Stomach (tissue), 9 donors: ENCODE data around the gene PROSER3. TPM values are rescaled to one million over a fixed set of nuclear protein-coding genes. Genes with fewer than 3 reads are reported as not detected.

Experiments
- DNase-seq, 2 donors: peaks; one replicate each; pipeline versions ENCODE4 v3.0.0 to v3.0.0-alpha.2; 2013 to 2019
- H3K27ac ChIP-seq, 5 donors: fragments of 200-600 bp in 4 of 5; sonication (generic) in 4 of 5; one replicate each; pipeline ENCODE4 v1.5.1; 2013 to 2019; ENCODE audit warnings: mild to moderate bottlenecking in 1 of 5, moderate library complexity in 1 of 5
- H3K27me3 ChIP-seq, 3 donors: fragments of 200-600 bp; sonication (generic); one replicate each; pipeline ENCODE4 v1.5.1; 2017 to 2019; ENCODE audit warnings: mixed run types in 1 of 3
- H3K36me3 ChIP-seq, 4 donors: fragments of 200-600 bp; sonication (generic); 1 replicate in 3 of 4; 2 replicates in 1 of 4; pipeline ENCODE4 v1.5.1; 2016 to 2019
- H3K4me1 ChIP-seq, 4 donors: fragments of 200-600 bp; sonication (generic); one replicate each; pipeline ENCODE4 v1.5.1; 2016 to 2019
- H3K4me3 ChIP-seq, 4 donors: fragments of 200-600 bp; sonication (generic) in 3 of 4; one replicate each; pipeline ENCODE4 v1.5.1; 2016 to 2019; ENCODE audit warnings: mild to moderate bottlenecking in 1 of 4
- H3K9me3 ChIP-seq, 4 donors: fragments of 200-600 bp; sonication (generic); one replicate each; pipeline ENCODE4 v1.5.1; 2016 to 2019
- EP300 ChIP-seq: sonication (generic); formaldehyde crosslinking; IDR thresholded peaks from one replicate; pipeline ENCODE4 v1.6.1; 2017; ENCODE audit warnings: antibody characterized with exemption
- POLR2A ChIP-seq, 4 donors: fragments of 450-650 bp; IDR thresholded peaks; one replicate each; pipeline ENCODE4 v1.6.1; 2016; ENCODE audit warnings: antibody characterized with exemption in 4 of 4, control low read depth in 2 of 4, mild to moderate bottlenecking in 1 of 4, moderate library complexity in 1 of 4
- POLR2AphosphoS5 ChIP-seq, 3 donors: sonication (generic); formaldehyde crosslinking; IDR thresholded peaks; one replicate each; pipeline ENCODE4 v1.6.1; 2016; ENCODE audit warnings: antibody characterized with exemption in 3 of 3
- WGBS, 5 donors: extraction: QIAGEN DNeasy Blood & Tissue Kit in 3 of 5; methylation state at CpG; one replicate each; pipeline versions ENCODE4 v1.1.5 to v1.1.7; 2013 to 2018; 5-methylcytosine and 5-hydroxymethylcytosine counted together
- intact Hi-C: fragments of 100-400 bp; cut with DNase I; formaldehyde crosslinking; loops from one replicate; pipeline ENCODE4 v1.15.1; 2023; ENCODE audit warnings: low total_unique reads
- polyA plus RNA-seq, 3 donors: library from polyadenylated mRNA; stranded (reverse); fragments of 200-250 nt; gene quantifications; one replicate each; pipeline ENCODE4 v1.2.3, GENCODE V29; 2013
- total RNA-seq, 5 donors: library from RNA; depleted of rRNA; stranded (reverse); fragments of >200 nt; gene quantifications; one replicate each; pipeline versions ENCODE4 v1.1.0 to v1.2.3, GENCODE V29; 2014 to 2016
- TF ChIP-seq, protein P1 (sequence below), 7 experiments: fragments of 450-650 bp in 4 of 7; fragments of 200-600 bp in 3 of 7; sonication (generic) in 3 of 7; IDR thresholded peaks; one replicate each; pipeline ENCODE4 v1.5.1; 2016 to 2019; ENCODE audit warnings: antibody characterized with exemption in 7 of 7, control low read depth in 2 of 7, mild to moderate bottlenecking in 1 of 7
- donor health status: healthy with polysubstance abuse.
- donor health status: Bipolar disorder and iron deficiency.
- donor health status: healthy.

Gene PROSER3
- total and polyA plus RNA-seq, 8 donors = 3.6 to 61.3 (median 10.5) TPM

DNA sequence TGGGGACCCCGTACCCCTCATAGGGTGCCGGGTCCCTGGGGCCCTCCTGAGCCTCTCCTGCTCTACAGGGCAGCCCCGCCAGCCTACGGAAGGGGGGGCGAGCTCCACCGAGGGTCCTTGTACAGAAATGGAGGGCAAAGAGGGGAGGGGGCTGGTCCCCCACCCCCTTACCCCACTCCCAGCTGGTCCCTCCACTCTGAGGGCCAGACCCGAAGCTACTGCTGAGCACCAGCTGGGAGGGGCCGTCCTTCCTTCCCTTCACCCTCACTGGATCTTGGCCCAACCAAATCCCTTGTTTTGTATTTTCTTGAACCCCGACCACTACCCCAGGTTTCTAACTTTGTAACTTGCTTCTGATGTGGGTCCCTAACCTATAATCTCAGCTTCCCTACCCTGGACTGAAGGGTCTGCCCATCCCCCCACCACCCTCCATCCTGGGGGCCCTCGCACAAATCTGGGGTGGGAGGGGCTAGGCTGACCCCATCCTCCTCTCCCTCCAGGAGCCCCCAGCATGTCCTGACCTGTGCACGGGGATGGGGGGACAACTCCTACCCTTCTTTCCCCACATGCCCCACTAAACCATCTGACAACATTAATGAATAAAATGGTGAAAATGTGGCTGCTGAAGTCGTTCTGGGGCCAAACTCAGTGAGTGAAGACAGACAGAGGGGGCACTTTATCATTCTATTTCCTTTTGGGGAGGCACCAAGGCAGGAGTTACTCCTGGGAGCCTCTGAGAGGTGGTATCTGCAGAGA lies 30.4 kb downstream of the PROSER3 start:
- Histone ChIP-seq H3K36me3 (peaks cover 0 to 39% (median 28%) of the 10 kb centered on the region in 4 donors), H3K27ac (no peak overlapping the region), H3K4me3 (no peak overlapping the region), H3K4me1 (no peaks in the 10 kb centered on the region), H3K9me3 (no peaks in the 10 kb centered on the region), H3K27me3 (peaks cover 0 to 5% (median 0%) of the 10 kb centered on the region in 3 donors)
- 80 to 86% (median 84%) methylated on average over 11 to 12 of the region's 12 CpGs for WGBS, 5 donors
- DNase-seq = no peak
- intact Hi-C loops = no loop called here
- TF ChIP-seq EP300 (no peak), POLR2A (IDR thresholded peaks at IDR 0.05) (no peak), POLR2AphosphoS5 (IDR thresholded peaks at IDR 0.05) (no peak)
- TF ChIP-seq, protein P1, sequence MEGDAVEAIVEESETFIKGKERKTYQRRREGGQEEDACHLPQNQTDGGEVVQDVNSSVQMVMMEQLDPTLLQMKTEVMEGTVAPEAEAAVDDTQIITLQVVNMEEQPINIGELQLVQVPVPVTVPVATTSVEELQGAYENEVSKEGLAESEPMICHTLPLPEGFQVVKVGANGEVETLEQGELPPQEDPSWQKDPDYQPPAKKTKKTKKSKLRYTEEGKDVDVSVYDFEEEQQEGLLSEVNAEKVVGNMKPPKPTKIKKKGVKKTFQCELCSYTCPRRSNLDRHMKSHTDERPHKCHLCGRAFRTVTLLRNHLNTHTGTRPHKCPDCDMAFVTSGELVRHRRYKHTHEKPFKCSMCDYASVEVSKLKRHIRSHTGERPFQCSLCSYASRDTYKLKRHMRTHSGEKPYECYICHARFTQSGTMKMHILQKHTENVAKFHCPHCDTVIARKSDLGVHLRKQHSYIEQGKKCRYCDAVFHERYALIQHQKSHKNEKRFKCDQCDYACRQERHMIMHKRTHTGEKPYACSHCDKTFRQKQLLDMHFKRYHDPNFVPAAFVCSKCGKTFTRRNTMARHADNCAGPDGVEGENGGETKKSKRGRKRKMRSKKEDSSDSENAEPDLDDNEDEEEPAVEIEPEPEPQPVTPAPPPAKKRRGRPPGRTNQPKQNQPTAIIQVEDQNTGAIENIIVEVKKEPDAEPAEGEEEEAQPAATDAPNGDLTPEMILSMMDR (IDR thresholded peaks at IDR 0.05) = no peak

DNA sequence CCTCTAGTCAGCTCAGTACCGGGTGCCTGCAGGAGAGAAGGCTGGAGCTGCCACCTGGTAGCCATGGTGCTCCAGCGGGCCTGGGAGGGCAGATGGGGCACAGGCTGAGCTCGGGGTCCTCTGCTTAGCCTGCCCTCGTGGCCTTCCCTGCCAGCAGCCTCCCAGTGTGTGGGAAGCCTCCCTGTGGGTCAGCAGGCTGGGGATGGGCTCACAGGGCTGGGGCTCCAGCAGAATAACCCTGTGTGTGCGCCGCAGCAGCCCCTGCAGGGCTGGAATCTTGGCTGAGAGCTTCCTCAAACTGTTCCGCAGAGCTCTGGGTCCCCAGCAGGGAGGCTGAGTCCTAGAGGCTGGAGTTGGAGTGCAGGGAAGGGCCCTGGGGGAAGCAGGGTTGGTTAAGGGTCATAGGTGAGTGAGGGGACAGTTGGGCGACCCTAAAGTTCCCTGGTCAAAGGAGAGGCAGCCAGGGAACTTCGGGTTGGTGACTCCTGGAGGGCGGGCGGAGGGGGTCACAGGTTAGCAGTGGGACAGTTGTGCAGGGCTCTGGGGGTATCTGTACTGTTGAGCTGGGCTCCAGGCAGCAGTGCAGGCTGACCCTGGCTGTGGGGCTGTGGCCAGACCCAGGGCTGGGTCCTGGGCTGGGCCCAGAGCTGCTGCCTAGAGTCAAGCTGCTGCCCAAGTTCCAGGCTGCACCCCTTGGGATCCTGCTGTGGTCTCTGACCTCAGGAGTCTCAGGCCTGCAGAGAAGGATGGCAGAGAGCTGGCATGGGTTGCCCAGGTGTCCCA lies 31.4 kb downstream of the PROSER3 start:
- peaks cover 0 to 33% (median 24%) of the 10 kb centered on the region in 4 donors for H3K36me3 ChIP-seq
- no peak overlapping the region for H3K27ac ChIP-seq
- 81 to 89% (median 84%) methylated on average over 8 to 11 of the region's 11 CpGs for WGBS, 5 donors
- no peaks in the 10 kb centered on the region for H3K9me3 ChIP-seq
- H3K4me1 ChIP-seq = no peaks in the 10 kb centered on the region
- TF ChIP-seq EP300 = no peak
- TF ChIP-seq, protein P1 (IDR thresholded peaks at IDR 0.05) = no peak
- TF ChIP-seq POLR2A (IDR thresholded peaks at IDR 0.05) = no peak
- TF ChIP-seq POLR2AphosphoS5 (IDR thresholded peaks at IDR 0.05) = no peak
- DNase-seq = no peak
- peaks cover 0 to 5% (median 0%) of the 10 kb centered on the region in 3 donors for H3K27me3 ChIP-seq
- intact Hi-C loops = no loop called here
- no peak overlapping the region for H3K4me3 ChIP-seq

DNA sequence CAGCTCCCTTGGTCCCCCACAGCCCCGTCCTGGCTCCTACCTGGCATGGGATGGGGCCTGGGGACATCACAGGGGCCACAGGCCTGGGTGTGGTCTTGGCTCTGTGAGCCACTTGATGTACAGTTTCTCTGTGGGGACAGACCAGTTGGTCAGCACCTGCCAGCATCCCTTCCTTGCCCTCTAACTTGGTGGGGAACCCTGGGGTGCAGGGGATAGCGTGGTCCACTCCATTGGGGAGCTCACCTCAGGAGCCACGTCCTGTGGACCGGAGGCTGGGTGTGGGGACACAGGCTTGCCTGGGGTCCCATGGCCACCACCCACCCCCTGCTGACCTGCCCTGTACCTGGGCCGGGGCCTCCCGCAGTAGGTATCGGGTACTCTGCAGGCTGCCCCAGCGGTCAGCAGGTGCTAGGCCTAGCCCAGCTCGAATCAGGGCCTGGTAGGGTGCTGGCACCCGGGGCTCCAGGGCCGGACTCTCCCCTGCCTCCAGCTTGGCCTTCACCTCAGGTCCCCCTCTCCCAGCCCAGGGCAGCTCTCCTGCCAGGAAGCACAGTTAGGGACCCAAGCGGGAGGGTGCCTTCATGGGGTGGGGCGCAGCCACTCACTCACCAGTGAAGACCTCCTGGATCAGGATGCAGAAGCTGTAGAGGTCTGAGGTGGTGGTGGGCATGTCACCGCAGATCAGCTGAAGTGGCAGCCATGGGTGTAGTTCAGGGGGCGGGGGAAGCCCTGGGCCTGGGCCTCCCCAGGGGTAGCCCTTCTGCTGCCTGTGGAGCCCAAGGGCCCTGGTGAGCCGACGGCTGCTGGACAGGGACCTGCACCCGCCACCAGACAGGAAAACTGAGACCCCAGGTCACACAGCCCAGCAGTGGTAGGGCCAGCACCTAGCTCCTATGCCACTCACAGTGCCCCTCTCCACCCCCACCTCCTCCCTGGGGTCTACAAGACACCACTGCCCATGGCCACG lies 32.3 kb downstream of the PROSER3 start:
- TF ChIP-seq EP300 = no peak
- TF ChIP-seq POLR2AphosphoS5 (IDR thresholded peaks at IDR 0.05) = no peak
- TF ChIP-seq POLR2A (IDR thresholded peaks at IDR 0.05) = no peak
- TF ChIP-seq, protein P1 (IDR thresholded peaks at IDR 0.05) = no peak
- no peaks in the 10 kb centered on the region for H3K4me1 ChIP-seq
- peaks cover 0 to 5% (median 0%) of the 10 kb centered on the region in 3 donors for H3K27me3 ChIP-seq
- DNase-seq = no peak
- intact Hi-C loops = no loop called here
- no peak overlapping the region for H3K27ac ChIP-seq
- no peak overlapping the region for H3K4me3 ChIP-seq
- peaks cover 0 to 25% (median 17%) of the 10 kb centered on the region in 4 donors for H3K36me3 ChIP-seq
- no peaks in the 10 kb centered on the region for H3K9me3 ChIP-seq
- 74 to 89% (median 85%) methylated on average over 9 to 19 of the region's 19 CpGs for WGBS, 5 donors
